Kidney tubule cell (primary cell): Measurements from ENCODE around the gene CDH4.

Experiments used
- DNase-seq: peaks from one replicate; pipeline ENCODE4 v3.0.0-alpha.2; 2018; ENCODE audit warnings: low spot score

Gene CDH4

GRCh38 chr20:61719691-61720347 is 467.8 kb downstream of the CDH4 start:
- DNase-seq: no peak

DNA sequence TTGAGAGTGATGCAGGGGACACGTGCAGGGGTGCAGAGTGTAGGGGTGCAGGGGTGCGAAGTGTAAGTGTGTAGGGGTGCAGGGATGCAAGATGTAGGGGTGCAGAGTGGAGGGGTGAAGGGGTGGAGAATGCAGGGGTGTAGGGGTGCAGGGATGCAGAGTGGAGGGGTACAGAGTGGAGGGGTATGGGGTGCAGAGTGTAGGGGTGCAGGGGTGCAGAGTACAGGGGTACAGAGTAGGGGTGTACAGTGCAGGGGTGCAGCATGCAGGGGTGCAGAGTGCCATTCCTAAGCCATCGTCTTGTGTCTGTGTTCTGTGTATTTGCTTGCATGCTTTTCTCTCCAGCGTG is 468.3 kb downstream of the CDH4 start:
- no peak for DNase-seq

DNA sequence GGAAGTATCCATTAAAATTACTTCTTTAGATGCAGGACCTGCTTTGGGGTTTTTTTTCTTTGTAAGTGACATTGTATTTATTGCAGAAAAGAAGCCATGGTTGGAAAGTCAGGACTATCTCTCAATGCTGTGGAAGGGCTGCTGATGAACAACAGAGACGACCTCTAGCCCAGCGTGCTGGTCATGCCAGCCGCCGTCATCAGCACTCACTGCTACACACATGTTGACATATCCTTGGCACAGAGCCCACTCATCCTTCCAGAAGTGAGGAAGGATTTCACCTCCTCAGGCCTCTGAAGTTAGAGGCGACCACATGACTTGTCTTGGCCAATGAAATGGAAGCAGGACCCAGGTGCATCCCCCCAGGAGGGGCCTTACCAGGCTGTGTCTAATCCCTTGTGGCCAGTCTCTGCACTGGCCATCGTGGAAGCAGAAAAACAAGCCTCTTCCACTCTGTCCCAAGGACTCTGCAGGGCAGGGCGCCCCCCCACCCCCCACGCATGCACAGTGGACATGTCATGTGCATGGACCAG is 470.2 kb downstream of the CDH4 start:
- no peak for DNase-seq

- DNase-seq: no peak
Measured at GRCh38 chr20:61723529-61724257, 471.6 kb downstream of the CDH4 start.

DNA sequence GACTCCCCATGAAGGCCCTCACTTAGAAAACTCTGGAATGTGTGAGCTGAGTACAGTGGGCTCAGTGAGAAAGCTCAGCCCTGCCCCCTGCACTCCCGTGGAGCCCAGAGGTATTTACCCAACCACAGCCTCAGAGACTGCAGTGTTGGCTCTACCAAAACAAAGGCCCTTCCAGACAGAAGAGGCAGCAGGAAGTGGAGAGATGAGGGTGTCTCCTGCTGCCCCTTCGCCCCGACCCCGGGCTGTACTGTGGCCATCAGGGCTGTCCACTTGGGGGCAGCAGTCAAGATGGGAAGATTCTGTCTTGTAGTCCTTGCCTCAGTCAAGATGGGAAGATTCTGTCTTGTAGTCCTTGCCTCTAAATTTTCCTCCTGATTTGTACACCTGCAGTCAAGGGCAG is 472.3 kb downstream of the CDH4 start:
- DNase-seq: no peak

- DNase-seq: no peak
Measured at GRCh38 chr20:61725145-61725544, 473.1 kb downstream of the CDH4 start.

DNA sequence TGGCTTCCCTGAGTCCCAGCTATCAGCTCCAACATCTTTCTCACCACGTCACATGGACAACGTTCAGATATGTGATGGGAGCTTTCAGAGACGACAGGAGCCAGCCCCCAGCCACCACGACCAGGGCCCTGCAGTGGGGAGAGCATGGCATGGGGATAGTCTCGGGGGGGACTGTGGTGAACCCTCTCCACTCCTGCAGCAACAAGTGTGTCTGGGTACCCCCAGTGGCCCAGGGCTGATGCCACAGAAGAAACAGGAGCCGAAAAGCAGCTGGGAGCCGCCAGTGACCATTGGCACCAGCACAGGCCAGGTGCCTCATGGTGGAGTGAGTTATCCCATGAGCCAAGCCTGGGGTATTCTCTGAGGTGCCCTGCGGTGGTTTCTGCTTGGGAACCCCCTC is 473.9 kb downstream of the CDH4 start:
- DNase-seq: no peak

DNA sequence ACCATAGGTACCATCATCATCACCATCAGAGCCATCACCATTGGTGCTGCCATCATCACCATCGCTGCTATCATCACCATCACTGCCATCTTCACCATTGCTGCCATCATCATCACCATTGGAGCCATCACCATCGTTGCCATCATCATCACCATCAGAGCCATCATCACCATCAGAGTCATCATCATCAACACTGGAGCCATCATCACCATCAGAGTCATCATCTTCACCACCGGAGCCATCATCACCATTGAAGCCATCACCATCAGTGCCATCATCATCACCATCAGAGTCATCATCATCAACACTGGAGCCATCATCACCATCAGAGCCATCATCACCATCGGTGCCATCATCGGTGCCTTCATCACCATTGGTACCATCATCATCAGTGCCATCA is 474.9 kb downstream of the CDH4 start:
- DNase-seq: no peak

DNA sequence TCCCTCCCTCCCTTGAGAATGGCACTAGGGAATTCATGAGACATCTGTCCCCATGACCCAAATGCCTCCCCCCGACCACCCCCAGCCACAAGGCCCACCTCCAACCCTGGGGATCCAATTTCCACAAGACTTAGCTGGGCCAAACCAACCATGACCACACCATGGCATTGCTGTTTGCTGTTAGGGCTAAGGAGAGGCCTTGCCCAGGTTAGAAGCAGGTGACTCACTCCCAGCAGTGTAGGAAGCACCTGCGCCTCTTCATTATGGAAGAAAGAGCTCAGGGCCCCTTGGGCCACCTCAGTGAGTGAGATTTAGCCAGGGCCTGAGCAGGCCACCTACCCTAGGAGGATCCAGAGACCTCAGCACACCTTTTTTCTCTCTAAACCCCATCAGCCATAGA is 475.7 kb downstream of the CDH4 start:
- DNase-seq: peak; percentile 11

DNA sequence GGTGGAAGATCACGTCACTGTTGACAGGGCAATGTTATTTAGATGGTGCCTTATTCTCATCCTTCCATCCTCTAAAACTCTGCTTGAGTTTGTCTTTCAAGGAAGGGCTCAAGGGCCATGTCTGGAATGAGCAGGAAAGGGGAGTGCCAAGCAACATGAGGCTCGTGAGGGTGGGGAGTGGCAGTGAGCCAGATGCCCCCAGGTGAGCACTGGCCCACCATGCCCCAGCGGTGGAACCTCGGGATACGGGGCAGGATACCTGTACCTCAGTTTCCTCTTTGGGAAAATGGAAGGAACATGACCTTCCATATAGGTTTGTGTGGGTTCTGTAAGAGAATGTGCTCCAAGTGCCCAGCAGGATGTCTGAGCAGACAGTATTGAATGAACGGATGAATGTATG is 476.3 kb downstream of the CDH4 start:
- no peak for DNase-seq

- no peak for DNase-seq
Measured at GRCh38 chr20:61728786-61729770, 477.0 kb downstream of the CDH4 start.

- DNase-seq: no peak
Measured at GRCh38 chr20:61730631-61731362, 478.7 kb downstream of the CDH4 start.

DNA sequence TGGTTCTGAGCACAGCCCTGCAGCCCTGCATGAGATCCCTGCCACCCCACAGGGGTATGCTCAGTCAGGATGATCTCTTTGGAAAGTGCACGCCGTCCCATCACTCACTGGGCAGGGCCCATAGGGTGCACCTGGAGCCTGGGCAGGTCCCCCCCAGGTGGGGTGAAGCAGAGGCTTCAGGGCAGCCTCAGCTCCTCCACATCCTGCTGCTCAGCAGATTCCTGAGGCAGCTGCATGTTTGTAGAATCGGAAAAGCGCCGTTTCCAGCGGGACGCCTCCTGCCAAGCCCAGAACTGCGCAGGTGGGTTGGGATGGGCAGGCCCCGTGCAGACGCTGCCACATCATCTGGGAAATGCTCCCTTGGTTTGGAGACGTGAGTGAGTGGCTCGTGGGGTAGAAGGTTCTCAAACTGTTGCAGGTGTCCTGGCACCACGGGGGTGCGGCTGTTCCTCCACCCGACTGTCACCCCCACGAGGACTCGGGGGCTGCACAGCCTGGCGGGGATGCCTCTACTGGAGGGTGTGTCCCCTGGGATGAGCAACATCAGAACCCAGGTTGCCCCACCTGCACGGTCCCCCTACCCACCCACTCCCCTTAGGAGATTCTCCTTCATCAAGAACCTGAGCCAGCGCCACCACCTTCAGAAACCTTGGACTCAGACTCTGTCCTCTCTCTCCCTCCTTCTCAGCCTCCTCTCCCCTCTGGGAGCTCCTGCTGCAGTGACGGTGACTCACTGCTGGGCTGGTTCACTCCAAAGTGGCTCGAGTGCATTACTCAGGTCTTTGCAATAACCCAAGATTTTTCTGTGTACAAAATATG is 479.5 kb downstream of the CDH4 start:
- DNase-seq: peak; percentile 47

- DNase-seq: no peak
Measured at GRCh38 chr20:61732511-61733210, 480.6 kb downstream of the CDH4 start.

DNA sequence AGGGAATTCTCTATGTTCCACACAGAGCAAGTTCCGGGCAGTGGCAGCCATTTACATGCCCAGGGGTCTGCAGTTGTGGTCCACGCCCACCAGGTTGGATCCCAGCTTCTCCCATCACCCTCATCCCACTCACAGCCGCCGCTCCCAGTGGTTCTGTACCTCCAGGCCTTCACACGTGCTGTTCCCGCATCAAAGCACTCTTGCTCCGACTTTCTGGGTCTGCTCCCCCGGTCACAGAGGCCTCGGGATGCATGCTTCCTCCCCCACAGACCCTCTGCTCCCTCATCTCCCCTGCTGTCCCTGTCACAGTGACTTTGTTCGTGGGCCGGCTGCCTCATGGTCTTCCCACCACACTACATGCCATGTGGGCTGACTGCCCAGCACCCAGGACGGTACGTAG is 481.2 kb downstream of the CDH4 start:
- no peak for DNase-seq

- no peak for DNase-seq
Measured at GRCh38 chr20:61733891-61734732, 482.1 kb downstream of the CDH4 start.

DNA sequence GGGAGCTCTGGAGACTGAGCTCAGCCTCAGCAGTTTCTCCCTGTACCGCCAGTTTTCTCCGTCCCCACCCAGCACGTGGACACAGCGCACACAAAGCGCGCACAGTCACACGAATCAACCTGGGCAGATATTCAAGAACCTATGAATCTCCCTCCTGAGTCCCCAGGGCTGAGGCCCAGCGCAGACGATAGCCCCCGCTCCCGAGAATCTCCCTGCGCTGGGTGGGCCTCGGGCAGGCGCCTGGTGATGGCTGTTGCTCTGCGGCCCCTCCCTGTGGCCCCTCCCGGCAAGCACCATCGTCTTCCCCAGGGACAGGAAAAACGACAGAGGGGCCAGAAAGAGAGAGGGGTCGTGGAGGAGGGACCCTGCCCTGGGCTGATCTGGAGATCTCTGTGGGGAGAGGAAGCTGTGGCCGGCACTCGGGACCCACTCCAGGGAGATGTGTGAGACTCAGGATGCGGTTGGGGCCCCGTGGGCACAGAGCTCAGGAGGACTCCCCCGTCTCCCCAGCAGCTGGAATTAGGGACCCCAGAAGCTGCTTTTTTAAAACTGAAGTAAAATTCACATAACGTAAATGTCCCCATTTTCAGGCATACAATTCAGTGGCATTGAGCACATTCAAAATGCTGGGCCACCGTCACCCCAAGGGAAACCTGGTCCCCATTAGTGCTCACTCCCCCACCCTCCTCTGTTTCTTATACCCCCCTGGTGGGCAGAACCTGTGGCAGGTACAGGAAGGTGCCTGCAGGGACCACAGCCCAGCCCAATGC is 482.9 kb downstream of the CDH4 start:
- DNase-seq: no peak

- DNase-seq: no peak
Measured at GRCh38 chr20:61735503-61735785, 483.4 kb downstream of the CDH4 start.
